H1 (cell line): ENCODE measurements around the gene RNFT2. TPM values are rescaled to one million over a fixed set of nuclear protein-coding genes. Genes with fewer than 3 reads are reported as not detected.

Source experiments
- CTCF ChIA-PET: fragments of 300-600 bp; sonication (Branson Sonifier 250); formaldehyde crosslinking; loops from one replicate; lab custom pipeline; 2021; ENCODE audit not compliant: partially characterized antibody; lab: Charles Lee
- POLR2A ChIA-PET: fragments of 300-600 bp; sonication (Branson Sonifier 250); formaldehyde crosslinking; loops from one replicate; lab custom pipeline; 2021; ENCODE audit warnings: inconsistent platforms; ENCODE audit not compliant: partially characterized antibody; lab: Charles Lee
- DNase-seq, 2 experiments: peaks; one replicate each; pipeline versions ENCODE4 v3.0.0 to v3.0.0-alpha.2; 2010 to 2022; ENCODE audit warnings: low spot score in 2 of 2, low read depth in 1 of 2, mixed read lengths in 1 of 2
- FAIRE-seq: peaks from 2 replicates; lab custom pipeline; 2011; peaks lifted over from hg19 to GRCh38; lab: Jason Lieb, UNC
- H2AFZ ChIP-seq: 2 replicates; pipeline ENCODE4 v1.8.1; 2012; ENCODE audit warnings: low read length, inconsistent platforms
- H2AK5ac ChIP-seq: 2 replicates; pipeline ENCODE4 v1.6.1; 2013; ENCODE audit warnings: low read depth, low read length
- H2BK120ac ChIP-seq: replicated peaks from 2 replicates; pipeline ENCODE3; 2013; ENCODE audit warnings: low read depth, low read length, inconsistent platforms
- H2BK12ac ChIP-seq: 2 replicates; pipeline ENCODE4 v1.6.1; 2013; ENCODE audit warnings: low read depth, low read length
- H2BK15ac ChIP-seq: 2 replicates; pipeline ENCODE4 v1.6.1; 2013; ENCODE audit warnings: low read length
- H2BK20ac ChIP-seq: 2 replicates; pipeline ENCODE4 v1.6.1; 2013; ENCODE audit warnings: low read length
- H2BK5ac ChIP-seq: 2 replicates; pipeline ENCODE4 v1.6.1; 2013; ENCODE audit warnings: low read depth, low read length
- H3K14ac ChIP-seq: 2 replicates; pipeline ENCODE4 v1.6.1; 2013; ENCODE audit warnings: inconsistent platforms; ENCODE audit not compliant: insufficient read length
- H3K18ac ChIP-seq: 2 replicates; pipeline ENCODE4 v1.6.1; 2013; ENCODE audit warnings: low read length; ENCODE audit errors: extremely low read depth
- H3K23ac ChIP-seq: 2 replicates; pipeline ENCODE4 v1.6.1; 2013; ENCODE audit warnings: inconsistent platforms; ENCODE audit not compliant: insufficient read length
- H3K23me2 ChIP-seq: 2 replicates; pipeline ENCODE4 v1.6.1; 2013; ENCODE audit warnings: low read depth, low read length
- H3K27ac ChIP-seq: 2 replicates; pipeline ENCODE4 v1.6.1; 2011; ENCODE audit warnings: low read depth, low read length, inconsistent platforms
- H3K27me3 ChIP-seq, 4 experiments: replicated peaks in 1 of 4; 1 replicate in 1 of 4; 2 replicates in 3 of 4; pipeline versions ENCODE4 v1.6.1 to v1.8.1; 2011 to 2013; ENCODE audit warnings: low read length in 3 of 4, mild to moderate bottlenecking in 3 of 4, inconsistent platforms in 2 of 4, mixed read lengths in 2 of 4, moderate library complexity in 1 of 4; ENCODE audit not compliant: control insufficient read depth in 3 of 4, insufficient read depth in 3 of 4; ENCODE audit errors: extremely low read depth in 1 of 4
- H3K36me3 ChIP-seq, 4 experiments: 2 replicates each; pipeline versions ENCODE4 v1.6.1 to v1.8.1; 2011 to 2013; ENCODE audit warnings: mild to moderate bottlenecking in 4 of 4, low read length in 3 of 4, moderate library complexity in 2 of 4, control low read depth in 1 of 4, inconsistent platforms in 1 of 4; ENCODE audit not compliant: insufficient read depth in 4 of 4, control insufficient read depth in 2 of 4
- H3K4ac ChIP-seq: replicated peaks from 2 replicates; pipeline ENCODE3; 2013; ENCODE audit warnings: low read length, low read depth, mixed read lengths, inconsistent platforms; ENCODE audit not compliant: insufficient read length
- H3K4me1 ChIP-seq, 4 experiments: replicated peaks in 1 of 4; 1 replicate in 1 of 4; 2 replicates in 3 of 4; pipeline versions ENCODE4 v1.6.1 to v1.8.1; 2011 to 2013; ENCODE audit warnings: low read length in 3 of 4, inconsistent platforms in 2 of 4, mixed read lengths in 1 of 4; ENCODE audit not compliant: insufficient read depth in 4 of 4, control insufficient read depth in 3 of 4
- H3K4me2 ChIP-seq, 2 experiments: 2 replicates each; pipeline versions ENCODE4 v1.6.1 to v1.8.1; 2011 to 2013; ENCODE audit warnings: low read depth in 2 of 2, low read length in 2 of 2, control low read depth in 1 of 2, inconsistent platforms in 1 of 2, mild to moderate bottlenecking in 1 of 2; ENCODE audit not compliant: insufficient read depth in 1 of 2
- H3K4me3 ChIP-seq, 4 experiments: fragments of 200-600, 300-600 bp in 1 of 4; sonication (generic), shearing (Covaris generic), sonication (Bioruptor Twin) in 1 of 4; 2 replicates each; pipeline versions ENCODE4 v1.5.1 to v1.8.1; 2011 to 2016; ENCODE audit warnings: low read length in 4 of 4, low read depth in 3 of 4, control low read depth in 2 of 4, inconsistent platforms in 2 of 4, mild to moderate bottlenecking in 2 of 4, mixed read lengths in 1 of 4, moderate library complexity in 1 of 4; ENCODE audit not compliant: insufficient read depth in 2 of 4; ENCODE audit errors: extremely low read depth in 1 of 4
- H3K56ac ChIP-seq: replicated peaks from 2 replicates; pipeline ENCODE3; 2013; ENCODE audit warnings: low read depth, mild to moderate bottlenecking, mixed read lengths, low read length, inconsistent platforms; ENCODE audit not compliant: insufficient read length
- H3K79me1 ChIP-seq: 2 replicates; pipeline ENCODE4 v1.6.1; 2013; ENCODE audit warnings: low read depth, low read length, control low read depth
- H3K79me2 ChIP-seq, 2 experiments: 2 replicates each; pipeline versions ENCODE4 v1.6.1 to v1.8.1; 2012 to 2013; ENCODE audit warnings: low read length in 2 of 2, mild to moderate bottlenecking in 2 of 2, inconsistent platforms in 1 of 2; ENCODE audit not compliant: insufficient read depth in 2 of 2, control insufficient read depth in 1 of 2
- H3K9ac ChIP-seq, 4 experiments: replicated peaks in 1 of 4; 1 replicate in 1 of 4; 2 replicates in 3 of 4; pipeline versions ENCODE4 v1.6.1 to v1.8.1; 2011 to 2013; ENCODE audit warnings: low read depth in 3 of 4, low read length in 3 of 4, control low read depth in 2 of 4, mild to moderate bottlenecking in 2 of 4, moderate library complexity in 2 of 4, inconsistent platforms in 1 of 4; ENCODE audit errors: extremely low read depth in 1 of 4
- H3K9me3 ChIP-seq, 2 experiments: 2 replicates each; pipeline versions ENCODE4 v1.6.1 to v1.8.1; 2012 to 2013; ENCODE audit warnings: mild to moderate bottlenecking in 2 of 2, moderate library complexity in 2 of 2, control low read depth in 1 of 2, inconsistent platforms in 1 of 2, low read depth in 1 of 2, low read length in 1 of 2, mixed read lengths in 1 of 2; ENCODE audit not compliant: insufficient read depth in 2 of 2
- H4K20me1 ChIP-seq, 2 experiments: replicated peaks in 1 of 2; 2 replicates each; pipeline versions ENCODE3 to v1.8.1; 2011 to 2013; ENCODE audit warnings: inconsistent platforms in 2 of 2, low read length in 2 of 2, mild to moderate bottlenecking in 1 of 2; ENCODE audit not compliant: insufficient read depth in 2 of 2, control insufficient read depth in 1 of 2
- H4K5ac ChIP-seq: 2 replicates; pipeline ENCODE4 v1.6.1; 2013; ENCODE audit warnings: low read length, low read depth, mixed read lengths, inconsistent platforms; ENCODE audit not compliant: insufficient read length
- H4K8ac ChIP-seq: 2 replicates; pipeline ENCODE4 v1.8.0; 2013; ENCODE audit warnings: mild to moderate bottlenecking, moderate library complexity, low read length, inconsistent platforms; ENCODE audit not compliant: insufficient read depth; ENCODE audit errors: extremely low read depth
- H4K91ac ChIP-seq: replicated peaks from 2 replicates; pipeline ENCODE3; 2013; ENCODE audit warnings: low read length, mixed read lengths, inconsistent platforms; ENCODE audit not compliant: insufficient read length
- BACH1 ChIP-seq: IDR thresholded peaks from 2 replicates; pipeline ENCODE4 v1.6.1; 2012; ENCODE audit warnings: low read length, improper control_type of control experiment
- BRCA1 ChIP-seq: IDR thresholded peaks from 2 replicates; pipeline ENCODE4 v1.6.1; 2012; ENCODE audit warnings: low read depth, low read length, improper control_type of control experiment
- CBX8 ChIP-seq: fragments of 300-800, 300-1000 bp; sonication (generic); IDR thresholded peaks from 2 replicates; pipeline ENCODE4 v1.7.1; 2016; ENCODE audit warnings: low read depth, low read length, borderline replicate concordance
- HDAC2 ChIP-seq, 2 experiments: fragments of 300-600 bp in 1 of 2; sonication (generic) in 1 of 2; IDR thresholded peaks; 2 replicates each; pipeline ENCODE4 v1.6.1; 2011 to 2012; ENCODE audit warnings: low read depth in 2 of 2, low read length in 2 of 2, mild to moderate bottlenecking in 2 of 2, moderate library complexity in 2 of 2, borderline replicate concordance in 1 of 2, inconsistent platforms in 1 of 2
- POLR2AphosphoS5 ChIP-seq: IDR thresholded peaks from 2 replicates; pipeline ENCODE4 v1.6.1; 2011; ENCODE audit warnings: low read depth, low read length
- RAD21 ChIP-seq, 2 experiments: IDR thresholded peaks in 1 of 2; conservative IDR thresholded peaks in 1 of 2; 2 replicates each; pipeline ENCODE4 v1.6.1; 2011; ENCODE audit warnings: low read depth in 2 of 2, low read length in 2 of 2, improper control_type of control experiment in 1 of 2, inconsistent platforms in 1 of 2, mild to moderate bottlenecking in 1 of 2, moderate library complexity in 1 of 2
- RNF2 ChIP-seq: fragments of 200-900, 300-1000 bp; sonication (generic); IDR thresholded peaks from 2 replicates; pipeline ENCODE4 v1.7.1; 2016; ENCODE audit warnings: borderline replicate concordance, low read depth, mild to moderate bottlenecking, antibody characterized with exemption, low read length; ENCODE audit not compliant: poor library complexity, severe bottlenecking; ENCODE audit errors: missing control alignments
- SAP30 ChIP-seq: fragments of 300-600 bp; sonication (generic); IDR thresholded peaks from 2 replicates; pipeline ENCODE4 v1.7.1; 2012; ENCODE audit warnings: low read length, moderate library complexity, mild to moderate bottlenecking, inconsistent platforms; ENCODE audit not compliant: insufficient read depth, insufficient replicate concordance
- TAF1 ChIP-seq: IDR thresholded peaks from 2 replicates; pipeline ENCODE4 v1.6.1; 2011; ENCODE audit warnings: mild to moderate bottlenecking, low read depth, low read length
- TCF12 ChIP-seq: IDR thresholded peaks from 2 replicates; pipeline ENCODE4 v1.6.1; 2011; ENCODE audit warnings: low read depth, mild to moderate bottlenecking, low read length
- USF2 ChIP-seq: IDR thresholded peaks from 2 replicates; pipeline ENCODE4 v1.6.1; 2011; ENCODE audit warnings: low read length, improper control_type of control experiment
- YY1 ChIP-seq: IDR thresholded peaks from 2 replicates; pipeline ENCODE4 v1.6.1; 2011; ENCODE audit warnings: low read depth, mild to moderate bottlenecking, low read length
- WGBS, 2 experiments: shearing (Covaris generic) in 1 of 2; methylation state at CpG; one replicate each; pipeline versions ENCODE4 v1.1.6 to v1.1.7; 2013 to 2015; ENCODE audit warnings: low lambda C conversion rate in 2 of 2, mixed read lengths in 2 of 2, inconsistent platforms in 1 of 2, low coverage in 1 of 2, missing lambda C conversion rate in 1 of 2; ENCODE audit not compliant: insufficient replicate concordance in 2 of 2, insufficient coverage in 1 of 2, insufficient read length in 1 of 2; ENCODE audit errors: extremely low coverage in 1 of 2, missing lambda C conversion rate in 1 of 2; 5-methylcytosine and 5-hydroxymethylcytosine counted together
- polyA plus RNA-seq, 7 experiments: library from polyadenylated mRNA; depleted of rRNA in 3 of 7; stranded (reverse) in 5 of 7; unstranded in 2 of 7; fragments of >200 nt in 5 of 7; fragments of 200-250 nt in 2 of 7; gene quantifications; 1 replicate in 5 of 7; 2 replicates in 1 of 7; 4 replicates in 1 of 7; pipeline versions ENCODE4 v1.2.1 to v1.2.3, GENCODE V29; 2011 to 2013; ENCODE audit warnings: missing spikeins in 2 of 7, mixed read lengths in 2 of 7
- total RNA-seq: library from RNA; stranded (reverse); fragmentation: NEBNext Ultra II Directional; extraction: Animal tissue kit (Norgen Biotek cat#: 25700); gene quantifications from 2 replicates; pipeline ENCODE4 v1.2.1, GENCODE V29; 2021

Gene RNFT2
- total and polyA plus RNA-seq, 2 of the 8 experiments (the other 6 are each of a cell fraction or from before 2014, with no cell fraction given): 14.2 to 33.1 TPM

GRCh38 chr12:116896411-116896924, 158.4 kb downstream of the RNFT2 start:
- no peaks in the 10 kb centered on the region for H3K4me1 ChIP-seq
- peak overlapping the region; percentile 73; the same call in 1 of the 2 replicates for H2AFZ ChIP-seq
- H3K79me2 ChIP-seq: no peaks in the 10 kb centered on the region
- H4K5ac ChIP-seq: no peak overlapping the region
- no peak overlapping the region for H3K18ac ChIP-seq
- H2BK15ac ChIP-seq: no peak overlapping the region
- H3K4me3 ChIP-seq: no peak overlapping the region
- no peaks in the 10 kb centered on the region for H3K27me3 ChIP-seq
- no peaks in the 10 kb centered on the region for H3K9me3 ChIP-seq
- DNase-seq: no peak
- no peak overlapping the region for H3K27ac ChIP-seq
- H3K4ac ChIP-seq: no peak overlapping the region
- no peak overlapping the region for H2BK120ac ChIP-seq
- no peak overlapping the region for H3K23ac ChIP-seq
- H3K14ac ChIP-seq: no peak overlapping the region
- no peak overlapping the region for H3K4me2 ChIP-seq
- H2BK20ac ChIP-seq: no peak overlapping the region
- no peak for FAIRE-seq
- H4K8ac ChIP-seq: no peak overlapping the region
- ChIA-PET CTCF (interaction anchor here (1.3 to 3.4 kb wide), 3 partner anchors 11 to 33 kb away, joined by 3 to 10 read pairs (median 8); no protein-coding TSS in a partner anchor), POLR2A (interaction anchor here (2.1 kb wide), 1 partner anchor 15 kb away, joined by 5 read pairs; no protein-coding TSS in a partner anchor)
- H4K91ac ChIP-seq: no peak overlapping the region
- no peaks in the 10 kb centered on the region for H3K23me2 ChIP-seq
- no peaks in the 10 kb centered on the region for H3K36me3 ChIP-seq
- H2BK12ac ChIP-seq: no peak overlapping the region
- H3K56ac ChIP-seq: no peak overlapping the region
- no peaks in the 10 kb centered on the region for H4K20me1 ChIP-seq
- no peak overlapping the region for H3K9ac ChIP-seq
- H2BK5ac ChIP-seq: no peak overlapping the region
- no peaks in the 10 kb centered on the region for H3K79me1 ChIP-seq
- H2AK5ac ChIP-seq: no peak overlapping the region
- WGBS, 2 experiments: 93% methylated on average over 7 of the region's 7 CpGs; no CpG with 5 or more reads in 1 of the 2 experiments
- no peak for TF ChIP-seq TAF1
- no peak for TF ChIP-seq USF2
- TF ChIP-seq RAD21 (IDR thresholded peaks at IDR 0.05 in 1 of 2, conservative IDR thresholded peaks at IDR 0.05 in 1 of 2; ENCODE audit: low read depth in 2 of 2, low read length in 2 of 2): no peak
- no peak for TF ChIP-seq CBX8
- no peak for TF ChIP-seq YY1
- no peak for TF ChIP-seq POLR2AphosphoS5
- TF ChIP-seq HDAC2 (IDR thresholded peaks at IDR 0.05; ENCODE audit: borderline replicate concordance in 1 of 2, low read depth in 2 of 2, low read length in 2 of 2): no peak
- no peak for TF ChIP-seq SAP30
- TF ChIP-seq BRCA1: no peak
- TF ChIP-seq RNF2: no peak
- TF ChIP-seq TCF12: no peak
- TF ChIP-seq BACH1: no peak
